Lung microvascular endothelial cell (primary cell): Measurements from ENCODE around the gene SLC34A1. TPM values are rescaled to one million over a fixed set of nuclear protein-coding genes. Genes with fewer than 3 reads are reported as not detected.
A peak's percentile ranks its signal among the peaks of the same experiment; 100 is the strongest.
"Not testable (repeated sequence)": the region's sequence is repeated elsewhere in the genome, so short reads cannot be mapped to it uniquely, and the experiment has no call there.

Source experiments
- DNase-seq, 2 donors: peaks; one replicate each; pipeline versions ENCODE4 v3.0.0 to v3.0.0-alpha.2; 2010; ENCODE audit warnings: low read depth in 2 of 2
- total RNA-seq: library from RNA; depleted of rRNA; stranded (reverse); fragments of >200 nt; gene quantifications from 2 replicates; pipeline ENCODE4 v1.2.1, GENCODE V29; 2014

The SLC34A1 gene
- total RNA-seq, 1 donor from 2014 or later: not detected

- DNase-seq: no peak
These were observed 16.0 kb upstream of the SLC34A1 start for GRCh38 chr5:177367981-177368868.

GRCh38 chr5:177368869-177369644 is 15.2 kb upstream of the SLC34A1 start:
- DNase-seq: peak in 1 of 2 donors; percentile 33

- no peak for DNase-seq
These were observed 14.4 kb upstream of the SLC34A1 start for GRCh38 chr5:177369645-177370440.

GRCh38 chr5:177370488-177371119 is 13.6 kb upstream of the SLC34A1 start:
- peak; percentile 90 to 91 for DNase-seq

- no peak for DNase-seq
These were observed 12.9 kb upstream of the SLC34A1 start for GRCh38 chr5:177371120-177372033.

GRCh38 chr5:177372034-177372896 is 12.0 kb upstream of the SLC34A1 start:
- peak in 1 of 2 donors; percentile 36 for DNase-seq

- no peak for DNase-seq
These were observed 11.3 kb upstream of the SLC34A1 start for GRCh38 chr5:177372910-177373309.

- no peak for DNase-seq
These were observed 10.4 kb upstream of the SLC34A1 start for GRCh38 chr5:177373806-177374205.

- no peak for DNase-seq
These were observed 10.0 kb upstream of the SLC34A1 start for GRCh38 chr5:177374211-177374610.

- DNase-seq: not testable (repeated sequence)
These were observed 8.7 kb upstream of the SLC34A1 start for GRCh38 chr5:177375516-177375915.

GRCh38 chr5:177376107-177376506 is 8.1 kb upstream of the SLC34A1 start:
- DNase-seq: no peak

- no peak for DNase-seq
These were observed 6.1 kb upstream of the SLC34A1 start for GRCh38 chr5:177377851-177378776.

GRCh38 chr5:177378884-177379883 is 5.0 kb upstream of the SLC34A1 start:
- DNase-seq: peak in 1 of 2 donors; percentile 56

- DNase-seq: no peak
These were observed 3.5 kb upstream of the SLC34A1 start for GRCh38 chr5:177380805-177381126.

- peak; percentile 40 to 49 for DNase-seq
These were observed 1.7 kb upstream of the SLC34A1 start for GRCh38 chr5:177382423-177383029.

- no peak for DNase-seq
These were observed 1.1 kb upstream of the SLC34A1 start for GRCh38 chr5:177383181-177383580.
